OCI-LY7 (cell line): ENCODE data around the gene PLCL2.

Experiments
- EZH2phosphoT487 ChIP-seq: fragments of 200-600 bp; sonication (generic); IDR thresholded peaks from 2 replicates; pipeline ENCODE4 v1.6.1; 2018; ENCODE audit warnings: low read depth, borderline replicate concordance, mild to moderate bottlenecking, mixed run types, antibody characterized with exemption, low read length, moderate library complexity, mixed read lengths
- TF ChIP-seq, protein P1 (sequence below): fragments of 200-600 bp; sonication (generic); conservative IDR thresholded peaks from 2 replicates; pipeline ENCODE4 v1.5.1; 2014; ENCODE audit warnings: mild to moderate bottlenecking, antibody characterized with exemption, low read length, moderate library complexity, mixed read lengths

DNA sequence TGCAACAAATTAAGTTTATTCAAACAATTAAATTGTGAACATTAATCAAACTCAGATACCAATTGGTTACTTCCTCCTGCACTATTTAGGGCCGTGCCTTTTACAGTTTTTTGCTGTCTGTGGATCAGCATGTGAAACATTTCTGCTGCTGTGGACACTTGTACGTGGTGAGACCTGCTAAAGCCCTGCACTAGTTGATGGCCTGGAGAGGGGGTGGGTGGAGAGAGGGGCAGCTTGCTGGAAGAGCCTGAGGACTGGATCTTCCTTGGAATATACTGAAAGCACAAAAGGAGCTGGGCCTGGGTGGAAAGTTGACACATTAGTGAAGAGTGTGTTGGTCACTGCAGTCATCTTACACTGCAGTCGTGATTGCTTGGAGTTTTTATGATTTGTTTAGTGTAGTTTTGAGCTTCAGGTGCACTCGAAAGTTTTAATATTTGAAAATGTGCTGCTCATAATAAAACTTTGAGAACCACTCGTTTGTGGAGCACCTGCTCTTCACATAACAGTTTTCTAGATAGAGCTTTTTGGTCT is 11.4 kb downstream of the PLCL2 start:
- TF ChIP-seq, protein P1, sequence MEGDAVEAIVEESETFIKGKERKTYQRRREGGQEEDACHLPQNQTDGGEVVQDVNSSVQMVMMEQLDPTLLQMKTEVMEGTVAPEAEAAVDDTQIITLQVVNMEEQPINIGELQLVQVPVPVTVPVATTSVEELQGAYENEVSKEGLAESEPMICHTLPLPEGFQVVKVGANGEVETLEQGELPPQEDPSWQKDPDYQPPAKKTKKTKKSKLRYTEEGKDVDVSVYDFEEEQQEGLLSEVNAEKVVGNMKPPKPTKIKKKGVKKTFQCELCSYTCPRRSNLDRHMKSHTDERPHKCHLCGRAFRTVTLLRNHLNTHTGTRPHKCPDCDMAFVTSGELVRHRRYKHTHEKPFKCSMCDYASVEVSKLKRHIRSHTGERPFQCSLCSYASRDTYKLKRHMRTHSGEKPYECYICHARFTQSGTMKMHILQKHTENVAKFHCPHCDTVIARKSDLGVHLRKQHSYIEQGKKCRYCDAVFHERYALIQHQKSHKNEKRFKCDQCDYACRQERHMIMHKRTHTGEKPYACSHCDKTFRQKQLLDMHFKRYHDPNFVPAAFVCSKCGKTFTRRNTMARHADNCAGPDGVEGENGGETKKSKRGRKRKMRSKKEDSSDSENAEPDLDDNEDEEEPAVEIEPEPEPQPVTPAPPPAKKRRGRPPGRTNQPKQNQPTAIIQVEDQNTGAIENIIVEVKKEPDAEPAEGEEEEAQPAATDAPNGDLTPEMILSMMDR: no peak
- TF ChIP-seq EZH2phosphoT487: no peak
